ENCODE data around the gene ZBTB8B. TPM values are rescaled to one million over a fixed set of nuclear protein-coding genes. Genes with fewer than 3 reads are reported as not detected.

The ZBTB8B gene
- under 1 TPM in 1 of 2 donors, not detected in 1; under 0.01 TPM for total RNA-seq

DNA sequence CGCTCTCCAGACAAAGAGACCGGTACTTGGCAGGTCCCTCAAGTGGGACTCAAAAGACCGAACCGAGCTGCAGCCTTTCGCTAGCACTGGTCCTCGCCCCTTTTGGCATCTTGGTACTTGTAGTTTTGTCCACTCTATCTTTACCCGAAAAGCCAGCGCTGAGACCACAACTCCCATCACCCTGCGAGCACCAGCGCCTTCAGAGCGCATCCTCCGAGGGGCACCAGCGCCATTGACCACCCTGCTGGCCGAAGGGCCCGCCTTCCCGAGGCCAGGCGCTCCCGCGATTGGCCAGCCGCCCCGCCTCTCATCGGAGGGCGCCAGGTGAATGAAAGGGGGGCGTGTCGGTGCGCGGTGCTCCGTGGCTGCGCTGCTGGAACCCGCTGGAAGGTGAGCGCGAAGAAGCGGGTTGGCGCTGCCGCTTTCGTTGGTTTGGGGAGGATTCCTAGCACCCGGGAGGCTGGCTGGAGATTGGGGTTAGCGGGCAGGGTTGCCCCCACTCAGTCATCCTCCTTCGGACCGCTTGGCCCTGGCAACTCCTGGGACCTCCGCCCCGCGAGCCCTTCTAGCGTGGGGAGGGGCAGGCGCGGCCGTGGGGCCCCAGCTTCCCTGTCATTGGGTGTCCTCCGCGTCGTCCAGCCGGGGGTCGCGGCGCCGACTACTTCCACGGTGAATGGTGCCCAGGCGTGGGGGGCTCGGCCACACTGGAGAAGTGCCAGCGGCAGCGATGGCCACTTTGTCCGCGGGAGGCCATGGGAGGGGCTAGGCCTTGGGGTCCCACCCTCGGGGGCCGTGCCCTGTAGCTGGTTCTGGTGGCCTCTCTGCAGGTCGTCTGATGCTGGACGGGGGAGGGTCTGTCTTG, at the start of gene ZBTB8B:
Gene ZBTB8B, plus strand, starts transcription at position 357 of the 862 bp plus-strand sequence. CDS start 5,553 bp downstream, outside the sequence.

Other genes starting within 250 kb of the ZBTB8B start
- 10 to 100 TPM; 13.7 to 18.2 TPM for gene TMEM234, start 242.7 kb upstream of the ZBTB8B start, total RNA-seq
- gene EIF3I, start 242.7 kb upstream of the ZBTB8B start, total RNA-seq, result 100 to 1,000 TPM; 204 to 323 TPM
- gene FAM167B, start 217.8 kb upstream of the ZBTB8B start, total RNA-seq, result 10 to 100 TPM; 11.7 to 30.3 TPM
- gene LCK, start 213.8 kb upstream of the ZBTB8B start, total RNA-seq, result not detected
- gene HDAC1, start 173.0 kb upstream of the ZBTB8B start, total RNA-seq, result 100 to 1,000 TPM in 1 of 2 donors, 10 to 100 TPM in 1; 61.3 to 104 TPM
- 100 to 1,000 TPM in 1 of 2 donors, 10 to 100 TPM in 1; 68.5 to 149 TPM for gene MARCKSL1, start 128.8 kb upstream of the ZBTB8B start, total RNA-seq
- gene FAM229A, start 102.6 kb upstream of the ZBTB8B start, total RNA-seq, result 1 to 10 TPM; 1.4 to 1.7 TPM
- gene TSSK3, start 102.5 kb upstream of the ZBTB8B start, total RNA-seq, result 1 to 10 TPM in 1 of 2 donors, under 1 TPM in 1; 0.34 to 1.3 TPM
- gene BSDC1, start 70.6 kb upstream of the ZBTB8B start, total RNA-seq, result 10 to 100 TPM; 52.0 to 70.2 TPM
- gene ZBTB8A, start 74.4 kb downstream of the ZBTB8B start, total RNA-seq, result 1 to 10 TPM; 3.8 to 4.3 TPM
- gene ZBTB8OS, start 185.5 kb downstream of the ZBTB8B start, total RNA-seq, result 10 to 100 TPM; 25.8 to 38.0 TPM
- gene RBBP4, start 186.1 kb downstream of the ZBTB8B start, total RNA-seq, result 100 to 1,000 TPM in 1 of 2 donors, 10 to 100 TPM in 1; 96.7 to 174 TPM
- gene SYNC, start 237.7 kb downstream of the ZBTB8B start, total RNA-seq, result 10 to 100 TPM; 28.3 to 30.6 TPM